Measurements from ENCODE around the gene SIL1. TPM values are rescaled to one million over a fixed set of nuclear protein-coding genes. Genes with fewer than 3 reads are reported as not detected.

SIL1 gene
- total RNA-seq, 1 donor from 2014 or later = 43.4 TPM

GRCh38 chr5:139146809-139147482, 51.2 kb downstream of the SIL1 start:
- DNase-seq (ENCODE audit: low read depth in 2 of 2) = no peak

- peak in 1 of 2 donors; percentile 84 for DNase-seq (ENCODE audit: low read depth in 2 of 2)
These were observed 56.5 kb downstream of the SIL1 start for GRCh38 chr5:139141446-139142204.

DNA sequence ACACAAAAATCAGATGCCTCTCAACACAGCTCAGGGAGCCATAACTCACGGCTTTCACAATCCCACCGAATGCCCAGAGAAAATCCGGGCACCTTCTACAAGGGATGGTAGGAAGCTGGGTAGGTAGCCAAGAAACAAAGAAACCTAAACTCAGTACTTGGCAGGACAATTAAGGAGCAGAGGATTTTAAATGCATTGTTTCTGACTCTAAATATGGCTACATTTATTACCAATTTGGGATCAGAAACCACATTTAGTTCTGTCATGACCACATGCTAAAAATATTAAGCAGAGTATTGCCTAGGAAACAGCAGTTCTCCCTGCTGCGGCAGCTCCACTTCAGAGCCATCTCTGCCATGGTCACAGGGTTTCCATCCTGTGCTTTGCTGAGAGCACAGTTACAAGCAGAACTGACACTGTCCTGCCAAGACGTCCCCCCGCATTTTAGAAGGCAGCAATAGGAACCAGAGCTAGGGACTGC, 57.5 kb downstream of the SIL1 start:
- DNase-seq (ENCODE audit: low read depth in 2 of 2) = no peak

GRCh38 chr5:139138809-139139208, 59.4 kb downstream of the SIL1 start:
- peak in 1 of 2 donors; percentile 55 for DNase-seq (ENCODE audit: low read depth in 2 of 2)

GRCh38 chr5:139138109-139138508, 60.1 kb downstream of the SIL1 start:
- no peak for DNase-seq (ENCODE audit: low read depth in 2 of 2)

GRCh38 chr5:139137697-139138096, 60.5 kb downstream of the SIL1 start:
- DNase-seq (ENCODE audit: low read depth in 2 of 2) = peak; percentile 29 to 66

DNA sequence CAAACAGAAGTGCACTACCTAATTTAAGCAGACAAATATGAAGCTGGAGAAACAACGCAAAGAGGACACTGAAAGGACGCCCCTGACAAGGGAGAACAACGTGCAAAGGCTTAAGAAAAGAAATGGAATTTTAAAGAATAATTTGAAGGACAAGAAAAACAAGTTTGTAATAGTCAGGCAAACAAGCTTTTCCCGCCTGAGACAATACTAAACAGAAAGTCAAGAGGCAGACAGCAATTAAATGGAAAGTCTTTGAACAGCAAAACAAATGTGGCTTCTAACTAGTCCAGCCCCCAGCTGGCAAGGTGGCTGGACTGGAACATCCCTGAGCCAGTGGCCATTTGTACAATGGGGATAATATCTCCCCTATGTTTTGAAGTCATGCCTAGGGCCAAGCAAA, 63.3 kb downstream of the SIL1 start:
- DNase-seq (ENCODE audit: low read depth in 2 of 2) = no peak

DNA sequence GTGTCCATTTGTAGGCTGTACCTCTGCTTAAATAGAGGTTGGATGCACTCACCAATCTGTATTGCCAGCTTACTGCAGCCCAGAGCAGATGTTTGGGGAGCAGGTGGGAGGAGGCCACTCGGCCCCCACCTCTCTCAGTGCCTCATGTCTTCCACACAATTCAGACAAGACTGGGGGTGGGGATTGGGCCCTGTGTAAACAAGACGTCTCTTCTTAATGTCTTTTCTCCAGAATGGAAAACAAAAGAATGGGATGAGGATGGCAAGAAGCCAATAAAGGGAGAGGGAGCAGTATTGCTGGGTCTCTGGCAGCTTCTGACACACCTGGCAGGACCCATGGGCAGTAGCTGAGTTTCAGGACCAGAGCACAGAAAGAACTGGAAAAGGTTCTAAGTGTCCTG, 64.9 kb downstream of the SIL1 start:
- peak in 1 of 2 donors; percentile 21 for DNase-seq (ENCODE audit: low read depth in 2 of 2)

- no peak for DNase-seq (ENCODE audit: low read depth in 2 of 2)
These were observed 65.7 kb downstream of the SIL1 start for GRCh38 chr5:139132515-139132914.

GRCh38 chr5:139131921-139132432, 66.2 kb downstream of the SIL1 start:
- no peak for DNase-seq (ENCODE audit: low read depth in 2 of 2)

DNA sequence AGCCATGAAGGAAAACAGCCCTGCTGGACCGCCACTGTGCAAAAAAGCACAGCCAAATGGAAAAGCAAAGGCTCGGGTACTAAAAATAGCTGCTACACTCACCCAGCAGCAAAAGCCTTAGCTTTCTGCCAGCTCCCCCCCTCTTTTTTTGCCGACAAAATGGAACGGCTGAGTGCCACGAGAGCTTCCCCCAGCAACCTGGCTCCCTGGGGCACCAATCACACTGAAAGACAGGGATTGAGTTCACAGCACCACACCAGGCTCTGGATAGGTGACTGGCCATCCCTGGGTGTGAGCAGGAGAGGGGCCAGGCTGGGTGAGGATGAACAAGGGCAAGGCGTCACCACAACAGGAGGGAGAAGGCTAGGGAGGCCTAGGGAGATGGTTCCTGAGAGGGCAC, 66.7 kb downstream of the SIL1 start:
- DNase-seq (ENCODE audit: low read depth in 2 of 2) = no peak

DNA sequence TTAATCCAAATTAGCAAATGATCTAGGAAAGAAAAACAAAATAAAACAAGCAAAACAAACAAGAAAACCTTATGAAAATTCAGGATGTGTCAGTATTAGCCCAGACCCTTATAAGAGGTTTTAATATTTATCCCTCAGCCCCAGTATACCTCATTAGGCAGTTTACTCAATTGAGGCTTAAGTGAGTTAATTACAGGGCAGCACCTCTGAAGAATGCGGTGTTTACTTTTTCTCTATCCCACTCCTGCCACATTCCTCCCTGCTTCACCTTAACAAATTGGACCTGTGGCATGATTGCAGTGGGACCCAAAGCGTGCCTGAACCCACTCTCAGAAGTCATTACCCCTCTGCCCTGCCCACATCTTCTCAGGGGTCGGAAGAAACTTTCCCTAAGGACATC, 67.1 kb downstream of the SIL1 start:
- no peak for DNase-seq (ENCODE audit: low read depth in 2 of 2)

- DNase-seq (ENCODE audit: low read depth in 2 of 2) = no peak
These were observed 68.0 kb downstream of the SIL1 start for GRCh38 chr5:139130214-139130613.

DNA sequence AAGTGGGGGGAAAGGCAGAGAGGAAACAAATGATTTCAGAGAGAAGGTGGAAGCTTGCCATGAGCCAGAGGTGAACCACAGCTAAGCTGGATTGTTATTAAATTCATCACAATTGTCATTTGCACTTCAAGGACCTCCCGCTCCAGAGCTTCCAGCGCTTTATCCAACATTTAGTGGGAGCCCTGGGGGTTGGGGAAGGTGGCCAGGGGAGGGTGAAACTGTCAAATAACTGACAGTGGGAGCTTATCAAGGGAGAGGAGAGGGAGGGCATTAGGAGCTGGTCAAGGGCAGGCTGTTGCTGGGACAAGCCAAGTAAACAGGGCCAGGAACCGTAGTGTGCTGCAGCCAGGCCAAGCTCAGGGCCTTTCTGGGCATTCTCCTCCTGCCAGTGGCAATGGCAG, 71.5 kb downstream of the SIL1 start:
- DNase-seq (ENCODE audit: low read depth in 2 of 2) = no peak

- no peak for DNase-seq (ENCODE audit: low read depth in 2 of 2)
These were observed 72.2 kb downstream of the SIL1 start for GRCh38 chr5:139125991-139126390.

DNA sequence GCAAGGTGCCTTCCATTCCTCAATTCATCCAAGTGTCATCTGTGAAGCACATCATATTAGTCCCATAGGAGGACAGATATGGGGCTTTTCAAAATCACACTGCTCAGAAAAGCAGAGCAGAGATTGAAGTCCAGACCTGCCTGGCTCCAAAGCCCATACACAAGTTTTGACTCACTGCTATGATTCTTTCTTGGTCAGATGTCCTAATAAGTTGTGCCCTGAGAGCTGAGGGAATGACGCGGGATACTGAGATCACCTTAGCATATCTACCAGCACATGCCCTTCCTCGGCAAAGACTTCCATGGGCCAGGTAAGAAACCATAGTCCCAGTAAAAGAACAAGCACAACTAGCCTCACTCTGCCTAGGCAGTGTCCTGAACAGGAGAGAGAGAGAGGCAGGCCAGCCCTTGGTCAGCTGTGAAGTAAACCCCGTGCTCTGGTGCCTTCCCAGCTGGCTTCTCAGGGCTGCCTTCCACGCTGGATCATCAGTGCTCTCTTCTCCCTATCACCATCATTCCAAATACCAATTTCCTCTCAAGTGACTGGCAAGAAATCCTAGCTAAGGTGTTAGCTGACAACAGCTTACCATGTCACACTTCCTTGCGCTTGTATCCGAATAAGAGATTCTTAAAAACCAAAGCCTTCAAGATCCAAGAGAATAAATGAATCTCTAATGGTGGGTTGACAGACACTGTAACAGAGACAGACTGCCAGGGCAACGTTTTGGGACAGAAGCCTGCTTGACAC, 73.2 kb downstream of the SIL1 start:
- no peak for DNase-seq (ENCODE audit: low read depth in 2 of 2)

DNA sequence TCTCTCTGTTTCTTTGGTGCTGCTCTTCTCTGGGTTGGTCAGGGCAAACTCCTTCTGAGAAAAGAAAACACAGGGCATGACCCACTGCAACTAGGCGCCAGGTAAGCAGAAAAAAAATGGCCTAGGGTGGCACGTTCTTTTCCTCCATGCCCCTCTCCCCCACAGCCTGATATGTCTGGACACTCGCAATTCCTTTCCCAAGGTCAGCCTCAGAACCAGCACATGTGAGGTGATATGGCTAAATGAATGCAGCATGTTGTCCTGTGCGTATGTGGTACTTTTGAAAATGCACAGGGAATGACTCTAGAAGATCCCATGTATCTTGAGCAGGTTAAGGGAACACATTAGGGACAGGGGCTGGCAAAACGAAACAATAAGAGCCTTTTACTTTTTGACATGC, 77.0 kb downstream of the SIL1 start:
- no peak for DNase-seq (ENCODE audit: low read depth in 2 of 2)

- DNase-seq (ENCODE audit: low read depth in 2 of 2) = no peak
These were observed 77.6 kb downstream of the SIL1 start for GRCh38 chr5:139120521-139120920.

DNA sequence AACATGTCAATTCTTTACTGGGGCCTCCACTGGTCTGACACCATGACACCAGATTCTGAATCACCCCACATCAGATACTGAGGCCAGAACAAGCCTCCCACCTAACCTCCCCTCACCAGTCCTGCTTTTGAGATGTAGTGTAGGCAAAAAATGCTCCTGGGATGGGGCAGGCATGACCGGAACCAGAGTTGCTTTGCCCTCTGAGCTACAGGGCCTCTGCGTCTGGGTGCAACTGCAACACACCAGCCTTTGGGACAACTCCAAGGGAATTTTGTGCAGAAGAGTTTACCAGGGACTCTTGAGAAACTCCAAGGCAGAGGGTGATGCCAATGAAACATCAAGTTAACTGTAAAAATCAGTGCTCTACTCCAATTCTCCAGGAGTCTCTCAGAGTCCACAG, 79.4 kb downstream of the SIL1 start:
- no peak for DNase-seq (ENCODE audit: low read depth in 2 of 2)

DNA sequence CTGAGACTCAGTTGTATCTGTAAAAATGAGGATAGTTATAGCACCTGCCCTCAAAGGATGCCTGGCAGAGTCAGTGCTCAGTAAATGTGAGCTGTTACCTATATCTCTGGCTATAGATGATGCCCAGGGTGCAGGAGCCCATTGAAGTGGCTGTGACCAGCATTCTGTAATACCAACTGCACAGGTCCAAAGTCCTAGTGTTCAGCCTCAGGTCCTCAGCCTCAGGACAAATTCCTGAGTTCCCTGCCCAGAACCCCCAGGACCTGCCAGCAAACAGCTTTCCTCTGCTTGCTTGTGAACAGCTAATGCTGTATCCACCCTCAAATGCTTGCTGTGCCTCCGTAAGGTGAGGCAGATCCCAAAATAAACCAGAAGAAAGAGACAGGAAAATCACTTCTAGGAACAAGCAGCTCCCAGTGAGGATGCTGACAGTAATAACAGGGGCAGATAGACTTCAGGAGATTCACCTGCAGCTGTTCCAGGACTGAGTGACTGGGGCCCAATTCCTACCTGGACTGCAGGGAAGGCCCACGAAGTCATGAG, 80.8 kb downstream of the SIL1 start:
- no peak for DNase-seq (ENCODE audit: low read depth in 2 of 2)

DNA sequence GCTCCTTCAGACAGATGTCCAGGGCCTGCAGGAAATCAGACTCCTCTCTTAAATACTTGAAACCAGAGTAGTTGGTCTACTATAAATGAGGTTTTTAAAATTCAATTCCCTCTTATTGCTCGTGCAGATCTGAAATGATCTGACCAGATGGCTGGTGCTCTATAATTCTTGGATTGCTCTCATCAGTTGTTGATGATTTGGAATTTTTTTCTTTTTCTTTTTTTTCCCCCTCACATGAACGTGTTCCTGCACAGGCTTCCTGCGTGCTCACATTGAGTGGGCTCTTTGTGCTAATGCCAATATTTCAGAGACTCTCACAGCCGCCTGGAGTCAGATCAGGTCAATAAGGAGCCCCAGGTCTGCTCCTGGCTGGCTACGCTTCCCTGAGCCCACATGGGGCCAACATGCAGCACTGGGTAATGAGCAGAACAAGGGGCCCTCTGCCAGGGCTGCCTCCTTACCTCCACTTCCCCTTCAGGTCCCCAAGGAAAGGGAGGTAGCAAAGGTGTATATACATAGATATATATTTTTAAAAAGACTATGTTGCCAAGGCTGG, 82.0 kb downstream of the SIL1 start:
- DNase-seq (ENCODE audit: low read depth in 2 of 2) = no peak

DNA sequence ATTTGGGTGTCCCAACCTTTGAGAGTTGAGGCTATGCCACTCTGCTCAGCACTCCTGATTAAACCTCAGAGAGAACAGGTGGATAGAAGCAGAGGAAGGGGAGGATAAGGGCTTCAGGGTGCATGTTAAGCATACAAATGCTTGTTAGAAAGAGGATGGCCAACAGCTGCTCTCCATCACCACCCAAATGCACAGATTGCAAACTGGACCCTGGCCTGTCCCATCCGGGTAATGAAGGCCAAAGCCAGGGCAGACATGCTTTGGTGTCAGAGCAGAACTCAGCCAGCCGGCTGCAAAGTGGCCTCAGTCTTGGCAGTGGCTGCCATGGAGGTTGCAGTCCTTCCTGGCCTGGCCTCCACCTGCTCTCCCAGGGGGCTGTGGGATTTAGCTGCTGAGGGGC, 84.3 kb downstream of the SIL1 start:
- no peak for DNase-seq (ENCODE audit: low read depth in 2 of 2)

Measured in dermis microvascular lymphatic vessel endothelial cell (primary cell).